DOHH2 (cell line): ENCODE data around the gene ITPRID2.

Source experiments
- H3F3A ChIP-seq: fragments of 200-600 bp; sonication (generic), shearing (Covaris generic); 2 replicates; pipeline ENCODE4 v1.6.0; 2016; ENCODE audit warnings: antibody characterized with exemption, mild to moderate bottlenecking; ENCODE audit not compliant: control insufficient read depth, insufficient read depth
- H3K27ac ChIP-seq: fragments of 200-600 bp; sonication (generic); 2 replicates; pipeline ENCODE4 v1.5.1; 2014; ENCODE audit warnings: low read depth, mild to moderate bottlenecking, low read length, moderate library complexity
- H3K27me3 ChIP-seq: fragments of 200-600 bp; sonication (generic); 2 replicates; pipeline ENCODE4 v1.6.1; 2014; ENCODE audit warnings: mild to moderate bottlenecking, low read length, mixed read lengths; ENCODE audit not compliant: control insufficient read depth
- H3K36me3 ChIP-seq: fragments of 200-600 bp; sonication (generic); 2 replicates; pipeline ENCODE4 v1.6.1; 2014; ENCODE audit warnings: mild to moderate bottlenecking, low read length, moderate library complexity, mixed read lengths; ENCODE audit not compliant: control insufficient read depth
- H3K4me1 ChIP-seq: fragments of 200-600 bp; sonication (generic); 2 replicates; pipeline ENCODE4 v1.6.1; 2014; ENCODE audit warnings: mild to moderate bottlenecking, low read length, mixed read lengths; ENCODE audit not compliant: control insufficient read depth
- H3K4me2 ChIP-seq: fragments of 200-600 bp; sonication (generic); 2 replicates; pipeline ENCODE4 v1.6.0; 2014; ENCODE audit warnings: mild to moderate bottlenecking, low read length, moderate library complexity
- H3K4me3 ChIP-seq: fragments of 200-600 bp; sonication (generic); 2 replicates; pipeline ENCODE4 v1.5.1; 2014; ENCODE audit warnings: mild to moderate bottlenecking, low read length, mixed read lengths
- H3K79me2 ChIP-seq: fragments of 200-600 bp; sonication (generic); 2 replicates; pipeline ENCODE4 v1.6.1; 2014; ENCODE audit warnings: mild to moderate bottlenecking, low read length, mixed read lengths; ENCODE audit not compliant: control insufficient read depth
- H3K9me2 ChIP-seq: fragments of 200-600 bp; sonication (generic); replicated peaks from 2 replicates; pipeline ENCODE4 v1.6.1; 2014; ENCODE audit warnings: mild to moderate bottlenecking, low read length, mixed read lengths; ENCODE audit not compliant: control insufficient read depth
- H3K9me3 ChIP-seq: fragments of 200-600 bp; sonication (generic); 2 replicates; pipeline ENCODE4 v1.6.1; 2014; ENCODE audit warnings: antibody characterized with exemption, low read length, mixed read lengths; ENCODE audit not compliant: control insufficient read depth, insufficient read depth
- H4K20me1 ChIP-seq: fragments of 200-600 bp; sonication (generic); 2 replicates; pipeline ENCODE4 v1.6.0; 2014; ENCODE audit warnings: low read depth, mild to moderate bottlenecking, antibody characterized with exemption, low read length, moderate library complexity; ENCODE audit not compliant: control insufficient read depth, insufficient read depth
- CTCF ChIP-seq: fragments of 200-600 bp; sonication (generic); IDR thresholded peaks from one replicate; pipeline ENCODE4 v1.5.1; 2014; ENCODE audit warnings: antibody characterized with exemption, mild to moderate bottlenecking, low read depth, low read length; ENCODE audit not compliant: poor library complexity, severe bottlenecking
- EZH2phosphoT487 ChIP-seq: fragments of 200-600 bp; sonication (generic); IDR thresholded peaks from 2 replicates; pipeline ENCODE4 v1.6.1; 2017; ENCODE audit warnings: borderline replicate concordance, mild to moderate bottlenecking, antibody characterized with exemption, low read length, moderate library complexity, mixed read lengths

Gene ITPRID2

GRCh38 chr2:181971032-181971431 is 79.5 kb downstream of the ITPRID2 start:
- H3K4me1 ChIP-seq: no peaks in the 10 kb centered on the region
- H3K9me2 ChIP-seq: no peaks in the 10 kb centered on the region
- H3K36me3 ChIP-seq: no peaks in the 10 kb centered on the region
- H3K27ac ChIP-seq: no peak overlapping the region
- H3K9me3 ChIP-seq: no peaks in the 10 kb centered on the region
- H4K20me1 ChIP-seq: no peaks in the 10 kb centered on the region
- no peaks in the 10 kb centered on the region for H3K79me2 ChIP-seq
- H3K27me3 ChIP-seq: no peaks in the 10 kb centered on the region
- H3F3A ChIP-seq: no peaks in the 10 kb centered on the region
- no peak for TF ChIP-seq EZH2phosphoT487
- TF ChIP-seq CTCF: no peak
- no peak overlapping the region for H3K4me3 ChIP-seq
- H3K4me2 ChIP-seq: no peak overlapping the region

DNA sequence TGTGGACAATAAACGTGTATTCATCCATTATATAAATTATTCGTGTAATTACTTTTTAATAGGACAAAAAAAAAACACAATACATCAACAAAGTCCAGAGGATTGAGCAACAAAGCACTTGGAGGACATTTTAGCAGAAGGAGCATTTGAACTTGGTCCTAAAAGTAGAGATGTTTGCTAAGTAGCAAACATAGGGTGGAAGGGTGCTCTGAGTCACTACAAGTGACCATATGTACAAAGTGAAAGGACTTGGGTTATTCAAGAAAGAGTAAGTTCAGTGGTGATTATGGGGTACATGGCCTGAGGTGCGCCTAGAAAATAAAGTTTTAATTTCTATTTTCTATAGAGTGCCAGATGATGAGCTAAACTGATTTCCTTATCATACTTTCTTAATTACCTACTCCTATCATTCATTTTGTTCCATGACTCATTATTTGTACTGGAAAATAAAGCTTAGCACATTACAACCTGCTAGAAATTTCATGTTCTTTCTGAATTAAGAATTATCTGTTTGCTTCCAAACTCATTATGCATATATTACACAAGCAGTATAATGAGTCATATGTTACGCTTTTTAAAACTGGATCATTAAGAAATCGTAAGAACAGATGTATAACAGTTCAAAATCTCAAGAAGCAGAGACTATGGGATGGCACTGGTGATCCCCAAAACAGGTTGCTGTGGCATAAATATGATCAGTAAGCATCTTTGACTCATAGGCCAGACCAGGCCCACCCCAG is 81.1 kb downstream of the ITPRID2 start:
- no peaks in the 10 kb centered on the region for H4K20me1 ChIP-seq
- no peaks in the 10 kb centered on the region for H3K36me3 ChIP-seq
- H3K27ac ChIP-seq: no peak overlapping the region
- H3K9me3 ChIP-seq: no peaks in the 10 kb centered on the region
- no peaks in the 10 kb centered on the region for H3K79me2 ChIP-seq
- no peaks in the 10 kb centered on the region for H3F3A ChIP-seq
- H3K9me2 ChIP-seq: no peaks in the 10 kb centered on the region
- H3K4me2 ChIP-seq: no peak overlapping the region
- no peak for TF ChIP-seq CTCF
- no peak for TF ChIP-seq EZH2phosphoT487
- H3K4me3 ChIP-seq: no peak overlapping the region
- H3K4me1 ChIP-seq: no peaks in the 10 kb centered on the region
- H3K27me3 ChIP-seq: no peaks in the 10 kb centered on the region

GRCh38 chr2:181973171-181973783 is 81.7 kb downstream of the ITPRID2 start:
- no peaks in the 10 kb centered on the region for H3K9me3 ChIP-seq
- H3K27ac ChIP-seq: no peak overlapping the region
- no peaks in the 10 kb centered on the region for H3K79me2 ChIP-seq
- H4K20me1 ChIP-seq: no peaks in the 10 kb centered on the region
- no peaks in the 10 kb centered on the region for H3K9me2 ChIP-seq
- H3K36me3 ChIP-seq: no peaks in the 10 kb centered on the region
- no peaks in the 10 kb centered on the region for H3K27me3 ChIP-seq
- no peaks in the 10 kb centered on the region for H3F3A ChIP-seq
- no peak overlapping the region for H3K4me2 ChIP-seq
- H3K4me3 ChIP-seq: no peak overlapping the region
- TF ChIP-seq CTCF (no peak), EZH2phosphoT487 (no peak)
- H3K4me1 ChIP-seq: no peaks in the 10 kb centered on the region
